Endothelial cell of umbilical vein (primary cell): ENCODE data around the gene PIP4K2B.

Source experiments
- CTCF ChIP-seq, 2 donors: IDR thresholded peaks; 1 replicate in 1 of 2; 2 replicates in 1 of 2; pipeline ENCODE4 v1.5.1; 2011; ENCODE audit warnings: low read length in 2 of 2, mild to moderate bottlenecking in 2 of 2, moderate library complexity in 2 of 2, control low read depth in 1 of 2, inconsistent platforms in 1 of 2, low read depth in 1 of 2; ENCODE audit not compliant: insufficient read depth in 1 of 2; ENCODE audit errors: extremely low read depth in 1 of 2
- POLR2A ChIP-seq: IDR thresholded peaks from 2 replicates; pipeline ENCODE4 v1.6.1; 2012; ENCODE audit warnings: low read depth, mild to moderate bottlenecking, control low read depth, low read length

GRCh38 chr17:38789185-38789584 lies 10.2 kb downstream of the PIP4K2B start:
- TF ChIP-seq CTCF (IDR thresholded peaks at IDR 0.05; ENCODE audit: extremely low read depth in 1 of 2, insufficient read depth in 1 of 2, low read depth in 1 of 2, low read length in 2 of 2) (no peak), POLR2A (no peak)
